Breast epithelium (tissue), 3 donors: ENCODE results near the gene UGT1A9.

Source experiments
- POLR2AphosphoS5 ChIP-seq, 3 donors: sonication (generic); formaldehyde crosslinking; IDR thresholded peaks; one replicate each; pipeline ENCODE4 v1.6.1; 2017; ENCODE audit warnings: antibody characterized with exemption in 3 of 3
- TF ChIP-seq, protein P1 (sequence below), 3 donors: fragments of 450-650 bp; IDR thresholded peaks; one replicate each; pipeline ENCODE4 v1.5.1; 2016 to 2017; ENCODE audit warnings: antibody characterized with exemption in 3 of 3, mild to moderate bottlenecking in 3 of 3, moderate library complexity in 3 of 3

DNA sequence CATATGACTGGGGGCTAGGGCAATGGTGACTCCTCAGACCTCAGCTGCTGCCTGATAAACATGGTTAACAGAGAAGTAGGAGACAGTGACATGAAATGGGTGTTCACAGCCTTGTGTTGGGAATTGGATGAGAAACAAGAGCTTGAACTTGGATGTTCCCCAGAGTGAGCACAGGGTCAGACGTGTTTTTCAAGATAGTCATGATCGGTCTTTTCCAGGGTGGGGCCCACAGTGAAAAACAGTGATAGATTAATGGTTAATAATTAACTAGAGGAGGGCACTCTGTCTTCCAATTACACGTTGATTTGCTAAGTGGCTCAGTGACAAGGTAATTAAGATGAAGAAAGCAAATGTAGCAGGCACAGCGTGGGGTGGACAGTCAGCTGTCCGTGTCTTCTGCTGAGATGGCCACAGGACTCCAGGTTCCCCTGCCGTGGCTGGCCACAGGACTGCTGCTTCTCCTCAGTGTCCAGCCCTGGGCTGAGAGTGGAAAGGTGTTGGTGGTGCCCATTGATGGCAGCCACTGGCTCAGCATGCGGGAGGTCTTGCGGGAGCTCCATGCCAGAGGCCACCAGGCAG lies 57.1 kb downstream of the UGT1A9 start, which contains the start of gene UGT1A3:
- no peak for TF ChIP-seq POLR2AphosphoS5 (IDR thresholded peaks at IDR 0.05)
- TF ChIP-seq, protein P1, sequence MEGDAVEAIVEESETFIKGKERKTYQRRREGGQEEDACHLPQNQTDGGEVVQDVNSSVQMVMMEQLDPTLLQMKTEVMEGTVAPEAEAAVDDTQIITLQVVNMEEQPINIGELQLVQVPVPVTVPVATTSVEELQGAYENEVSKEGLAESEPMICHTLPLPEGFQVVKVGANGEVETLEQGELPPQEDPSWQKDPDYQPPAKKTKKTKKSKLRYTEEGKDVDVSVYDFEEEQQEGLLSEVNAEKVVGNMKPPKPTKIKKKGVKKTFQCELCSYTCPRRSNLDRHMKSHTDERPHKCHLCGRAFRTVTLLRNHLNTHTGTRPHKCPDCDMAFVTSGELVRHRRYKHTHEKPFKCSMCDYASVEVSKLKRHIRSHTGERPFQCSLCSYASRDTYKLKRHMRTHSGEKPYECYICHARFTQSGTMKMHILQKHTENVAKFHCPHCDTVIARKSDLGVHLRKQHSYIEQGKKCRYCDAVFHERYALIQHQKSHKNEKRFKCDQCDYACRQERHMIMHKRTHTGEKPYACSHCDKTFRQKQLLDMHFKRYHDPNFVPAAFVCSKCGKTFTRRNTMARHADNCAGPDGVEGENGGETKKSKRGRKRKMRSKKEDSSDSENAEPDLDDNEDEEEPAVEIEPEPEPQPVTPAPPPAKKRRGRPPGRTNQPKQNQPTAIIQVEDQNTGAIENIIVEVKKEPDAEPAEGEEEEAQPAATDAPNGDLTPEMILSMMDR (IDR thresholded peaks at IDR 0.05): no peak
